Tibial nerve (tissue), 4 donors: Measurements from ENCODE around the gene UQCR11. TPM values are rescaled to one million over a fixed set of nuclear protein-coding genes. Genes with fewer than 3 reads are reported as not detected.

Source experiments
- DNase-seq, 2 donors: peaks; one replicate each; pipeline ENCODE4 v3.0.0-alpha.2; 2019; ENCODE audit warnings: low spot score in 2 of 2
- H3K27ac ChIP-seq, 4 donors: fragments of 200-600 bp; sonication (generic) in 3 of 4; one replicate each; pipeline ENCODE4 v1.5.1; 2017 to 2019; ENCODE audit warnings: mild to moderate bottlenecking in 1 of 4
- H3K27me3 ChIP-seq, 2 donors: fragments of 200-600 bp; sonication (generic) in 1 of 2; one replicate each; pipeline versions ENCODE4 v1.5.1 to v1.6.0; 2017 to 2019
- H3K36me3 ChIP-seq, 3 donors: fragments of 200-600 bp; sonication (generic); one replicate each; pipeline ENCODE4 v1.5.1; 2018 to 2019
- H3K4me1 ChIP-seq, 4 donors: fragments of 200-600 bp; sonication (generic) in 3 of 4; one replicate each; pipeline ENCODE4 v1.5.1; 2017 to 2019
- H3K4me3 ChIP-seq, 4 donors: fragments of 200-600 bp; sonication (generic) in 3 of 4; one replicate each; pipeline ENCODE4 v1.5.1; 2017 to 2019; ENCODE audit warnings: mild to moderate bottlenecking in 1 of 4, moderate library complexity in 1 of 4
- H3K9me3 ChIP-seq, 4 donors: fragments of 200-600 bp; sonication (generic) in 3 of 4; one replicate each; pipeline ENCODE4 v1.5.1; 2017 to 2019
- CTCF ChIP-seq, 5 experiments: fragments of 200-600 bp in 3 of 5; fragments of 450-650 bp in 2 of 5; sonication (generic) in 3 of 5; IDR thresholded peaks; one replicate each; pipeline ENCODE4 v1.5.1; 2016 to 2019; ENCODE audit warnings: antibody characterized with exemption in 5 of 5, mild to moderate bottlenecking in 3 of 5, moderate library complexity in 2 of 5
- EP300 ChIP-seq, 2 donors: sonication (generic); formaldehyde crosslinking; IDR thresholded peaks; one replicate each; pipeline ENCODE4 v1.6.1; 2017; ENCODE audit warnings: antibody characterized with exemption in 2 of 2, mild to moderate bottlenecking in 1 of 2
- POLR2A ChIP-seq, 2 donors: fragments of 450-650 bp; IDR thresholded peaks; one replicate each; pipeline ENCODE4 v1.6.1; 2017; ENCODE audit warnings: antibody characterized with exemption in 2 of 2, mild to moderate bottlenecking in 2 of 2, moderate library complexity in 2 of 2
- WGBS, 2 donors: methylation state at CpG; one replicate each; pipeline ENCODE4 v1.1.5; 2018; 5-methylcytosine and 5-hydroxymethylcytosine counted together
- total RNA-seq, 4 donors: library from RNA; depleted of rRNA; stranded (reverse); fragments of >200 nt; gene quantifications; one replicate each; pipeline ENCODE4 v1.1.0, GENCODE V29; 2016

UQCR11 gene
- total RNA-seq, 4 donors from 2014 or later: 58.8 to 95.7 (median 66.0) TPM

- TF ChIP-seq CTCF (IDR thresholded peaks at IDR 0.05): no peak
- TF ChIP-seq POLR2A (IDR thresholded peaks at IDR 0.05): no peak
- TF ChIP-seq EP300 (IDR thresholded peaks at IDR 0.05): no peak
Measured at GRCh38 chr19:1612114-1613086, 7.1 kb upstream of the UQCR11 start.

GRCh38 chr19:1611353-1611752, 6.1 kb upstream of the UQCR11 start:
- H3K27ac ChIP-seq: no peak overlapping the region
- WGBS, 2 donors: 88 to 92% methylated on average over 14 to 15 of the region's 15 CpGs
- no peaks in the 10 kb centered on the region for H3K27me3 ChIP-seq
- peaks cover 7 to 70% (median 12%) of the 10 kb centered on the region in 3 donors for H3K36me3 ChIP-seq
- DNase-seq: no peak
- H3K9me3 ChIP-seq: no peaks in the 10 kb centered on the region
- H3K4me1 ChIP-seq: peaks cover 0 to 4% (median 2%) of the 10 kb centered on the region in 4 donors
- no peak overlapping the region for H3K4me3 ChIP-seq
- no peak for TF ChIP-seq EP300 (IDR thresholded peaks at IDR 0.05)
- no peak for TF ChIP-seq POLR2A (IDR thresholded peaks at IDR 0.05)
- no peak for TF ChIP-seq CTCF (IDR thresholded peaks at IDR 0.05)

More at GRCh38 chr19:1612114-1613086, 7.1 kb upstream of the UQCR11 start:
- H3K27me3 ChIP-seq: no peaks in the 10 kb centered on the region
- no peaks in the 10 kb centered on the region for H3K4me1 ChIP-seq
- WGBS, 2 donors: 89 to 95% methylated on average over 38 to 39 of the region's 39 CpGs
- no peaks in the 10 kb centered on the region for H3K9me3 ChIP-seq
- H3K4me3 ChIP-seq: no peak overlapping the region
- H3K36me3 ChIP-seq: peaks cover 7 to 80% (median 12%) of the 10 kb centered on the region in 3 donors
- H3K27ac ChIP-seq: no peak overlapping the region
- no peak for DNase-seq

GRCh38 chr19:1610579-1610978, 5.3 kb upstream of the UQCR11 start:
- TF ChIP-seq EP300 (IDR thresholded peaks at IDR 0.05) (no peak), POLR2A (IDR thresholded peaks at IDR 0.05) (no peak), CTCF (IDR thresholded peaks at IDR 0.05) (no peak)
- no peaks in the 10 kb centered on the region for H3K27me3 ChIP-seq
- 81 to 83% methylated on average over 10 to 11 of the region's 11 CpGs for WGBS, 2 donors
- H3K4me3 ChIP-seq: no peak overlapping the region
- DNase-seq: no peak
- H3K36me3 ChIP-seq: peaks cover 7 to 62% (median 12%) of the 10 kb centered on the region in 3 donors
- H3K27ac ChIP-seq: no peak overlapping the region
- peaks cover 0 to 9% (median 6%) of the 10 kb centered on the region in 4 donors for H3K4me1 ChIP-seq
- H3K9me3 ChIP-seq: no peaks in the 10 kb centered on the region

- H3K36me3 ChIP-seq: peaks cover 7 to 55% (median 12%) of the 10 kb centered on the region in 3 donors
- no peaks in the 10 kb centered on the region for H3K9me3 ChIP-seq
- TF ChIP-seq POLR2A (IDR thresholded peaks at IDR 0.05) (no peak), CTCF (IDR thresholded peaks at IDR 0.05) (no peak), EP300 (IDR thresholded peaks at IDR 0.05) (no peak)
- H3K27ac ChIP-seq: no peak overlapping the region
- no peak for DNase-seq
- peaks cover 0 to 9% (median 6%) of the 10 kb centered on the region in 4 donors for H3K4me1 ChIP-seq
- H3K4me3 ChIP-seq: no peak overlapping the region
- WGBS, 2 donors: 85 to 88% methylated on average over 11 to 16 of the region's 16 CpGs
- H3K27me3 ChIP-seq: no peaks in the 10 kb centered on the region
Measured at GRCh38 chr19:1609680-1610474, 4.6 kb upstream of the UQCR11 start.
